GM19438 (cell line): ENCODE measurements around the gene NSUN6.
A peak's percentile ranks its signal among the peaks of the same experiment; 100 is the strongest.
"Not testable (repeated sequence)": the region's sequence is repeated elsewhere in the genome, so short reads cannot be mapped to it uniquely, and the experiment has no call there.

Source experiments
- ATAC-seq: cut with Tn5 transposase; IDR thresholded peaks from one replicate; pipeline ENCODE4 v1.9.1; 2021; ENCODE audit warnings: low read depth; ENCODE audit not compliant: unreplicated experiment

Gene NSUN6

DNA sequence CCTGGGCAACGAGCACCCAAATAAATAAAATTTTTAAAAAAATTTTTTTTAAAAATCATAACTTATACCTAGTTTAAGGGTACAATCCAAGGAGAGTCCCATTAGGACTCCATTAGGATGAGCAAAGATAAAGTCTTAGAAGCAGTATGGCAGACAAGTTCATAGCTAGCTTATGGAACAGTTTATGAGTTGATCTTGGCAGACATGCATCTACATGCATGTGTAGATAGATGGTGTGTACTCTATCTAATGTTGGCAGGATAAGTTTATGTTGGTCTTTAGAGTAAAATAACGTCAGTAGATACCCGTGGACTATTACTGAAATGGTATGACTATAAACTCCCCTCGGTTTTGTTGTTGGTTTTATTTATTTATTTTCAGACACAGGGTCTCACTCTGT is 40.2 kb downstream of the NSUN6 start:
- no peak for ATAC-seq

DNA sequence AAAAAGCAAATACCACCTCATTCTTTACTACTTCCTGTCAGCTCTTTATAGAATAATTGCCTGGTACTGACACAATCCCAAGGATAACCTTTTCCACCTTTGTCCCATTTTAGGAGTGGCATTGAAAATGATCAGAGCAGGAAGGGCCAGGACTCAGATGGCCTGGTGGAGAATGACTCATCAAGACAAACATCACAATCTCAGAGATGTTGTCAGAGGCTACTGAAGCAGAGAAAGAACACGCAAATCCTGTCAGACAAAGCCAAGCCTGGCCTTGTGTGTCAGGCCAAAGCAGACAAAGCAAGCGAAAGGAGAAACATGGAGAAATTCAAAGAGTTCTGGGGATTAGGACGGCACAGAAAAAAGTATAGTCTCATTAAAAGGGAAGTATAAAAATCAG is 40.9 kb downstream of the NSUN6 start:
- no peak for ATAC-seq

DNA sequence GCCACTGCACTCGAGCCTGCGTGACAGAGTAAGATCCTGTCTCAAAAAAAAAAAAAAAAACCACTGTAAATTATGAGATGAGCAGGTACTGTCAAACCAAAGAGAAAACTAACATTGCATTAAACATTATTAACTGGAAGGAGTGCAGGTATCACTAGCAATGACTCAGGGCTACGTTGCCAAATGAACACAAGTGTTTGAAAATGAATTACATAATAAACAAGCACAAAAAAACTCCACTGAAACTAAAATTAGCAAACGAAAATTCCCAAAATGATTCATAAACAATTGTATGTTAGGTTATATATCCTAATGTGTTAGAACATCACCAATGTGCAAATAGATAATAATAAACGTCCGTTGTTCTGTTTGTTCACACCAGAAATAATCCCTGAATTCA is 42.8 kb downstream of the NSUN6 start:
- ATAC-seq = no peak

DNA sequence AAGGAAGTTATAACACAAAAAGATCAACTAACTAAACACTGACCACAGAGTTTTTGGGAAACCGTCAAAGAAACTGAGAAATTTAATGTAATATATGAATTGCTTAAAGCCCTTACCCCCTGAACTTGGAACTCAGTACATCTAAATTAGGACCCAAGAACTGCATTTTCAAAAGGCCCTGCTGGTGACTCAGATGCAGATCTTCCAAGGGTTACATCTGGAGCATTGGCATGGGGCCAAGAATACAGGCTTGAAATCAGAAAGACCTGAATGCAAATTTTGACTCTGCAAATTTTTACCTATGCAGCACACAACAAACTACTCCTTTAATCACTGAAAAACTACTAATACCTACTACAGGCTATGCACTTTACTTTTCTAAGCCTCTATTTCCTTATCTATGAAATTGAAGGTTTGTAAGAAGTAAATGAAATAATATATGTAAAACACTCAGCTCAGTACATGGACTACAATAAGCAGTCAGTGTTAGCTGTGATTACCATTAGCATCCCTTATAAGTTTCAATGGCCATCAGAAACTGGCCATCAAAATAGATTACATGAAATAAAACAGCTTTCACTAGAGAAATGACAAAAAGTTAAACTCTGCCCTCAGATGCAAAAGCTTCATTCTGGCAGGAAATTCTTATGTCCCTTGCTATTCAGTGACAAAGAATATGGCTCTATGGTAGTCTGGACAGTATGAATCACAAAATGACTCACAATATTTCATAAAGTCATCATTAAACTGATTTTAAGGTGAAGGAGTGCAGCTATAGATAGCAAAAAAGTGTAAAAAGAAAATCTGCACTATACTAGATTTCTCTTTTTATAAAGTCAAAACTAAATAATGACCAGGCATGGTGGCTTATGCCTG is 43.6 kb downstream of the NSUN6 start:
- no peak for ATAC-seq

DNA sequence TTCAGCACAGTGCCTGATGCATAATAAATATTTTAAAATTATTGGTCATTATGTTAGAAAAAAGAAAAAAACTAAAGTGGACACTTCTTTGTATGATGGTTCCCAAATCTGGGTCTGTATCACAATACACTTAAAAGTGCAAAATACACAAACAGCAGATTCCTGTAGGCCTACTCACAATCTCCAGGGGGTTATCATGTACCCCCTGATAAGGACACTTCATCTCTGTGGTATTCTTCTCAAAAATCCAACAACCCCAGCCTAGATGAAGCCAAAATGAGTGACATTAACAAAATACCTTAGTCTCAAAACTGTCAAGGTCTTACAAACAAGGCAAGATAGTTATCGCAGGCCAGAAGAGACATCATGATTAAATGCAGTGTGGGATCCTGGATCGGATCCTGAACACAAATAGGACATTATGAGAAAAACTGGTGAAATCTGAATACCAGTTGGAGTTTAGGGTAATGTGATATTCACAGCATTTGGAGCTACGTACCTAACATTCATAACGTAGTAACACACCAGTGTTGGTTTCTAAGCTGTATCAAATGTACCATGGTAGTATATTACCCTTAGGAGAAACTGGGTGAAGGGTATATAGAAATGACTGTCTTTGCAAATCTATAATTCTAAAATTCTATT is 45.2 kb downstream of the NSUN6 start:
- no peak for ATAC-seq

DNA sequence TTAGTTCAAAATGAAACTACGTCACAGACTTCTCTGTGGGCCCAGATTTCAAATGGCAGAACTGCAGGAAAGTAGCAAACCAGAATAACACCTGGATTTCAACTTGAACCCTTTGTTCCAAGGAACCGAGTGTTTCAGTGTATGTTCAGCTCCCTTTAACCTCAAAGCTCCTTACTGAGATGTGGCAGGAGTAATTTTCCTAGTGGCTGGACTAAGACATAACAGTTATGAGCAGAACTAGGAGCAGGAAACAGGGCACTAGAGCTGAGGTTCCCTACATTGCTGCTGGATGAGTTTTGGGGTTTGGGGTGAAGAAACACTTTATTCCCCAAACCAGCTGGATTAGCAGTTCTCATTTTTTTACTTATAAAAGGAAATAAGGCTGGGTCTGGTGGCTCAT is 50.1 kb downstream of the NSUN6 start:
- ATAC-seq = no peak

DNA sequence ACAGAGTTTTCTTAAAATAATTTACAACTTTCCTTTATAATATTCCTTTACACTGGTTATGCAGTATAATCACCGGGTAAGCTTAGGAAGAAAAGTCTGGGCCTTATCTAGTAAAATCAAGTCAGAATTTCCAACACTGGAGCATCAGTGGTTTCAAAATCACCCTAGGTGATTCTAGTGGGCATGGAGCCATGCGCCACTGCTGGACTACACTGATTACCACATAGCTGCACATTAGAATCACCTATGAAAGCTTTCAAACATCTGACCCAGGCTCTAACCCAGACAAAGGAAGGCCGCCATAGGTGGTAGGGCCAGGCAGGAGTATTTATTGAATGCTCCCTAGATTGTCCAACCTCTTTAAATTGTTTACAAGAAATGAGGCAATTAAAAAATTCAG is 52.0 kb downstream of the NSUN6 start:
- no peak for ATAC-seq

DNA sequence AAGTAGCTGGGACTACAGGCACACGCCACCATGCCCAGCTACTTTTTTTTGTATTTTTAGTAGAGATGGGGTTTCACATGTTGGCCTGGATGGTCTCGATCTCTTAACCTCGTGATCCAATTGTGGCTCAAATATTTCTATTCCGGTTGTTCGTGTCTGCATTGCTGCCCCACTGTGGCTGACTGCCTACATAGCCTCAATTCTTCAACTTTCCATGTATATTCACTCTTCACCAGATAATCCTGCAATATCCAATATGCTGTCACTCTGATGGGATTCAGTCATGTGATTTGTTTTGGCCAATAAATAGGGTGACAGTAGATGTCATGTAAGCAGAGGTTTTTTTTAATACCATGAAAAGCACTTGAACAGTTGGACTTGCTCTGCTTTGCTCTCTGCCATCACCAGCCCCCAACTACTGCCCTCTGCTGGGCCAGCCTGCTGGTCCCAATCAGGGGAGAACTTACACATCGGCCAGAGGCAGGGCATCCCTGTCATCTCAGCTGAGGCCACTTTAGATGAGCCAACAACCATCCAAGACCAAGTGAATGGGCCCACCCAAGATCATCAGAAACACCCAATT is 56.7 kb downstream of the NSUN6 start:
- no peak for ATAC-seq

DNA sequence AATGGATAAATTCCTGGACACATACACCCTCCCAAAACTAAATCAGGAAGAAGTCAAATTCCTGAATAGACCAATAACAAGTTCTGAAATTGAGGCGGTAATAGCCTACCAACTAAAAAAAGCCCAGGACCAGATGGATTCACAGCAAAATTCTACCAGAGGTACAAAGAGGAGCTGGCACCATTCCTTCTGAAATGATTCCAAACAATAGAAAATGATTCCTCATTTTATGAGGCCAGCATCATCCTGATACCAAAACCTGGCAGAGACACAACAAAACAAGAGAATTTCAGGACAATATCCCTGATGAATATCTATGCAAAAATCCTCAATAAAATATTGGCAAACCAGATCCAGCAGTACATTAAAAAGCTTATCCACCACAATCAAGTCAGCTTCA is 60.2 kb downstream of the NSUN6 start:
- not testable (repeated sequence) for ATAC-seq

DNA sequence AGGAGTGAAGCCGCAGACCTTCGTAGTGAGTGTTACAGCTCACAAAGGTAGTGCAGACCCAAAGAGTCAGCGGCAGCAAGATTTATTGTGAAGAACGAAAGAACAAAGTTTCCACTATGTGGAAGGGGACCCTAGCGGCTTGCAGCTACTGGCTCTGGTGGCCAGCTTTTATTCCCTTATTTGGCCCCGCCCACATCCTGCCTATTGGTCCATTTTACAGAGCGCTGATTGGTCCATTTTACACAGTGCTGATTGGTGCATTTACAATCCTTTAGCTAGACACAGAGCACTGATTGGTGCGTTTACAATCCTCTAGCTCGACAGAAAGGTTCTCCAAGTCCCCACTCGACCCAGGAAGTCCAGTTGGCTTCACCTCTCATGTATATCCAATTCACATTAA is 64.8 kb downstream of the NSUN6 start:
- ATAC-seq = not testable (repeated sequence)

DNA sequence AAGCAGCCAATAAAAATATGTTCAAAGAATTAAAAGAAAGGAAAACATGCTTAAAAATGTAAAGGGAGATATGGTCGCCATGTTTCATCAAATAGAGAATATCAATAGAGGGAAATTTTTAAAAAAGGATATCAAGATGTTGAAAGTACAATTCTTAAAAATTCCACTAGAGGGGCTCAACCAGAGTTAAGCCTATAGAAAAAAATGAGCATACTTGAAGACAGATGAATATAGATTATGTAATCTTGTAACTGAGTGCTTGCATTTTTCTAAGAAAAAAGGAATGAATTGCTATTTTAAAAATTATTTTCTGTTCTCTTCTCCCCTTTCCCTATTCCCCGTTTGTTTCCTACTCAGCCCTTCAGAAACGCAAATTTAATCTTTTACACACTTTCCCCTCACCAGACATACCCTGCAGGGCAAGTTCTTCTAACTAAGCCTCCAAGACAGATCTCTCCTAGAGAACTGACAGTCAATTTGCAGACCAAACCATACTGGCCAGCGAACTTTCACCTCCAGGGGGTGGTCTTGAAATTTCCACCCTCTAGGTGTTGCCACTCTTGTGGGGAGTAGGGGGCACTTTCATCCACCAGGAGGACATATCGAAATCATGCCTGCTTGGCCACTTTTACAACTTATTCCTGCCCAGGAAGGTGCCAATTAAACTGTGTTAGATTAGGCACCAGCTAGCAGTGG is 67.7 kb downstream of the NSUN6 start:
- ATAC-seq = no peak

DNA sequence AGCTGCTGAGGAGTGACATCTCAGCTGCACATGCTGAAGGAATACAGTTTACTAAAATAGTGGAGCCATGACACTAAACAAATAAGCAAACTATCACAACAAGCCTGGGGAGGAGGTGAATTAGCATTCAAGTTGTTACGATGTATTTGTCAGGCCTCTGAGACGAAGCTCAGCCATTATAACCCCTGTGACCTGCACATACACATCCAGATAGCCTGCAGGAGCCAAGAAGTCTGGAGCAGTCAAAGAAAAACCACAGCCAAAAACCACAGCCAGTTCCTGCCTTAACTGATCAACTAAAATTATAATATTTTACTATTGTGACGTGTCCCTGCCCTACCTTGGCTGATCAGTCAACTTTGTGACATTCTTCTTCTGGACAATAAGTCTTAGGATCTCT is 68.6 kb downstream of the NSUN6 start:
- ATAC-seq = peak; percentile 71

DNA sequence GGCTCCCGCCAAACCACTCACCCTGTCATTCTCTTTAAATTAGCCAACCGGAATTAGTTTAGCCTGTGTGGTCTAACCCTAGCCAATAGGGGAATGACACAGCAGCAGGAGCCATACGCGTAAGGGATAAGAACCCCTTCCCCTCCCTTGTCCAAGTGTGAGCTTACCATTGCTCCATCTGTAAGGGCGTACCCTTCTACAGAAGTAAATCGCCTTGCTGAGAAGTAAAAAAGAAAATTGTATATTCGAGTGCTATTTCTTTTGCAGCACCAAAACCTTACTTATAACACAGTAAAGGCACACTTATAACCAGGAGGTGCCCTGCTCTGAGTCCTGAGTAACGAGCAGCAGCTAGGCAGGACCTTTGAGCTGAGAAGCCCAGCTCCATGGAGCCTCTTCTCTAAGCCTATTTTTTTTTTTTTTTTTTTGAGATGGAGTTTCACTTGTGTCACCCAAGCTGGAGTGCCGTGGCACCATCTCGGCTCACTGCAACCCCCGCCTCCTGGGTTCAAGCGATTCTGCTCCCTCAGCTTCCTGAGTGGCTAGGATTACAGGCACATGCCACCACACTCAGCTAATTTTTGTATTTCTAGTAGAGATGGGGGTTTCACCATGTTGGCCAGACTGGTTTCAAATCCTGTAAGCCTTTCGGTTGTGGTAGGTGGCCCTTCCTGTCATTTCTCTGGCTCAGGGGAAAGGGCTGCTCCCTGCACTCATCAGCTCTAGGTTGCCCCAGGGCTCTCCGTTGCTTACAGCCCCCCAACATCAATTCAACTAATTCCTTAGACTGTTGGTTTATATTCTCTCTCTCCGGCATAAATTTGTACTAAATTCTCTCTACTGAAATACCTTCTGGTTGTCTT is 73.3 kb downstream of the NSUN6 start:
- no peak for ATAC-seq

DNA sequence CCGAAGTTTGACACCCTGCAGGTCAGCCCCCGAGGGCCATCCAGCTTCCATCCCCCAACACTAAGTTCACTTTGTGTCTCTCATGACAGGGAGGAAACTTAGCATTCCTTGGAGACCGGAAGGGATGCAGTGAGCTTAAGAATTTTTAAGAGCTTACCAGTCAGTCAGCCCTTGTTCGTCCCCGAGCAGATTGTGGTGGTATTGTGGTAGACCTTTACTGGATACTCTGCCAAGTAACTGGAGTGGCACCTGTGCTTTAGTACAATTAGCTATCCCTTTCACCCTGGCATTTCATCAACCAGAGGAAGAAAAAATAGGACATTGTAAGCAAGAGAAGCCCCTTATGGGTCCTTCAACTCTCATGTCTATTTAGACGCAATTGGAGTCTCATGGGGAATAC is 74.8 kb downstream of the NSUN6 start:
- ATAC-seq = no peak

DNA sequence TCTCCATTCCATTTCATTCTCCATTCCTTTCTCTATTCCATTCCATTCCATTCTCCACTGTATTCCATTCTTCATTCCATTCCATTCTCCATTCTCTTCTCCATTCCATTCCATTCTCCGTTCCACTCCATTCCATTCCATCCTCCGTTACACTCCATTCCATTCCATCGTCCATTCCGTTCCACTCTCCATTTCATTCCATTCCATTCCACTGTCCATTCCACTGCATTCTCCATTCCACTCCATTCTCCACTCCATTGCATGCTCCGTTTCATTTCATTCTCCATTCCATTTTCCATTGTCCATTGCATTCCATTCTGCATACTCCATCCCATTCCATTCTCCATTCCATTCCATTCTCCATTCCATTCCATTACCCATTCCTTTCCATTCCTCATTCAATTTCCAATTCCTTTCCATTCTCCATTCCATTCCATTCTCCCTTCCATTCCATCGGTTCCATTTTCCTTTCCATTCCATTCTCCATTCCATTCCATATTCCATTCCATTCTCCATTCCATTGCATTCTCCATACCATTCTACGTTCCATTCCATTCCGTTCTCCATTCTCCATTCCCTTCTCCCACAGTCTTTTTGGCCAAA is 78.3 kb downstream of the NSUN6 start:
- ATAC-seq = no peak

DNA sequence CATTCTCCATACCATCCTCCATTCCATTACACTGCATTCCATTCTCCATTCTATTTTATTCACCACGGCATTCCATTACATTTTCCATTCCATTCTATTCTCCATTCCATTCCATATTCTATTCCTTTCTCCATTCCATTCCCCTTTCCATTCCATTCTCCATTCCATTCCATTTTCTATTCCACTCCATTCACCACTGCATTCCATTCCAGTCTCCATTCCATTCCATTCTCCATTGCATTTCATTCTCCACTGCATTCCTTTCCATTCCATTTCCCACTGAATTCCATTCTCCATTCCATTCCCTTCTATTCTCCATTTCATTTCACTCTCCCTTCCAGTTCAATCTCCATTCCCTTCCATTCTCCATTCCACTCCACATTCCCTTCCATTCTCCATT is 79.6 kb downstream of the NSUN6 start:
- ATAC-seq = no peak

DNA sequence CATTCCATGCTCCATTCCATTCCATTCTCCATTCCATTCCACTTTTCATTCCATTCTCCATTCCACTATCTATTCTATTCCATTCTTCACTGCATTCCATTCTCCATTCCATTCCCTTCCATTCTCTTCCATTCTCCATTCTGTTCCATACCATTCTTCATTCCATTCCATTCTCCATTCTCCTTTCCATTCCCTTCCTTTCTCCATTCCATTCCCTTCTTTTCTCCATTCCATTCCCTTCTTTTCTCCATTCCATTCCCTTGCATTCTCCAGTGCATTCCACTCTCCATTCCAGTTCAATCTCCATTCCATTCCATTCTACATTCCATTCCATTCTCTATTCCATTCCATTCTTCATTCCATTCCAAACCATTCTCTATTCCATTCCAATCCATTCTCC is 80.3 kb downstream of the NSUN6 start:
- ATAC-seq = no peak

DNA sequence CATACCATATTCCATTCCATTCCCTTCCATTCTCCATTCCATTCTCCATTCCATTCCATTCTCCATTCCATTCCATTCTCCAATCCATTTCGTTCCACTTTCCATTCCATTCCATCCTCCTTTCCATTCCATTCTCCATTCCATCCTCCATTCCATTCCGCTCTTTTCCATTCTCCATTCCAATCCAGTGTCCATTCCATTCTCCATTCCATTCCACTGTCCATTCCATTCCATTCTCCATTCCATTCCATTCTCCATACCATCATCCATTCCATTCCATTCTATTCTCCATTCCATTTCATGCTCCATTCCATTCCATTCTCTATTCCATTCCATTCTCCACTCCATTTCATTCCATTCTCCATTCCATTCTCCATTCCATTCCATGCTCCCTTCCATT is 81.0 kb downstream of the NSUN6 start:
- ATAC-seq = not testable (repeated sequence)

DNA sequence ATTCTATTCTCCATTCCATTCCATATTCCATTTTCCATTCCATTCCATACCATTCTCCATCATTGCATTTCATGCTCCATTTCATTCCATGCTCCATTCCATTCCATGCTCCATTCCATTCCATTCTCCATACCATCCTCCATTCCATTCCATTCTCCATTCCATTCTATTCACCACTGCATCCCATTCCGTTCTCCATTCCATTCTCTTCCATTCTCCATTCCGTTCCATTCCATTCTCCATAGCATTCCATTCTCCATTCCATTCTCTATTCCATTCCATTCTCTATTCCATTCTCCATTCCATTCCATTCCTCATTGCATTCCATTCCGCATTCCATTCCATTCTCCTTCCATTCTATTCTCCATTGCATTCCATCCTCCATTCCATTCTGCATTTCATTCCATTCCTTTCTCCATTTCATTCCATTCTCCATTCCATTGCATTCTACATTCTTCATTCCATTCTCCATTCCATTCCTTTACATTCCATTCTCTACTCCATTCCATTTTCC is 84.0 kb downstream of the NSUN6 start:
- no peak for ATAC-seq

DNA sequence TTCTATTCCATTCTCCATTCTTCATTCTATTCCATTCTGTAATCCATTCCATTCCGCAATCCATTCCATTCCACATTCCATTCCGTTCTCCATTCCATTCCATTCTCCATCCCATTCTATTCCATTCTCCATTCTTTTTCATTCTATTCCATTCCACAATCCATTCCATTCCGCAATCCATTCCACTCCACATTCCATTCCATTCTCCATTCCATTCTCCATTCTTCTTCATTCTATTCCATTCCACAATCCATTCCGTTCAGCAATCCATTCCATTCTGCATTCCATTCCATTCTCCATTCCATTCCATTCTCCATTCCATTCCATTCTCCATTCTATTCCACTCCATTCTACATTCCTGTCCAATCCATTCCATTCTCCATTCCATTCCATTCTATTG is 85.2 kb downstream of the NSUN6 start:
- ATAC-seq = no peak
